Breast epithelium (tissue), 4 donors: ENCODE measurements around the gene CDH5. TPM values are rescaled to one million over a fixed set of nuclear protein-coding genes. Genes with fewer than 3 reads are reported as not detected.

Source experiments
- DNase-seq, 2 donors: peaks; one replicate each; pipeline ENCODE4 v3.0.0-alpha.2; 2019; ENCODE audit warnings: low spot score in 2 of 2
- H3K27ac ChIP-seq, 2 donors: fragments of 200-600 bp; sonication (generic) in 1 of 2; one replicate each; pipeline ENCODE4 v1.5.1; 2016 to 2019; ENCODE audit warnings: mild to moderate bottlenecking in 1 of 2
- H3K27me3 ChIP-seq, 2 donors: fragments of 200-600 bp; sonication (generic) in 1 of 2; one replicate each; pipeline versions ENCODE4 v1.5.1 to v1.6.0; 2017 to 2019; ENCODE audit warnings: control low read depth in 1 of 2, mild to moderate bottlenecking in 1 of 2
- H3K36me3 ChIP-seq: fragments of 200-600 bp; one replicate; pipeline ENCODE4 v1.5.1; 2019
- H3K4me1 ChIP-seq, 2 donors: fragments of 200-600 bp; sonication (generic); one replicate each; pipeline ENCODE4 v1.5.1; 2016 to 2019; ENCODE audit warnings: control low read depth in 1 of 2
- H3K4me3 ChIP-seq, 3 donors: fragments of 200-600 bp; sonication (generic); 1 replicate in 2 of 3; 2 replicates in 1 of 3; pipeline ENCODE4 v1.5.1; 2016 to 2019; ENCODE audit warnings: mild to moderate bottlenecking in 3 of 3, moderate library complexity in 2 of 3
- H3K9me3 ChIP-seq, 2 donors: fragments of 200-600 bp; sonication (generic) in 1 of 2; one replicate each; pipeline ENCODE4 v1.5.1; 2016 to 2019; ENCODE audit warnings: control low read depth in 1 of 2
- POLR2A ChIP-seq: fragments of 450-650 bp; IDR thresholded peaks from one replicate; pipeline ENCODE4 v1.6.1; 2016; ENCODE audit warnings: antibody characterized with exemption, mild to moderate bottlenecking, moderate library complexity
- POLR2AphosphoS5 ChIP-seq, 3 donors: sonication (generic); formaldehyde crosslinking; IDR thresholded peaks; one replicate each; pipeline ENCODE4 v1.6.1; 2017; ENCODE audit warnings: antibody characterized with exemption in 3 of 3
- intact Hi-C: fragments of 100-400 bp; cut with DNase I; formaldehyde crosslinking; loops from one replicate; pipeline ENCODE4 v1.15.1; 2023; ENCODE audit warnings: low total_unique reads
- total RNA-seq, 3 donors: library from RNA; depleted of rRNA; stranded (reverse); fragments of >200 nt; gene quantifications; one replicate each; pipeline ENCODE4 v1.1.0, GENCODE V29; 2016
- TF ChIP-seq, protein P1 (sequence below), 3 donors: fragments of 450-650 bp; IDR thresholded peaks; one replicate each; pipeline ENCODE4 v1.5.1; 2016 to 2017; ENCODE audit warnings: antibody characterized with exemption in 3 of 3, mild to moderate bottlenecking in 3 of 3, moderate library complexity in 3 of 3

Gene CDH5
- total RNA-seq, 3 donors from 2014 or later = 19.2 to 52.8 (median 45.1) TPM

DNA sequence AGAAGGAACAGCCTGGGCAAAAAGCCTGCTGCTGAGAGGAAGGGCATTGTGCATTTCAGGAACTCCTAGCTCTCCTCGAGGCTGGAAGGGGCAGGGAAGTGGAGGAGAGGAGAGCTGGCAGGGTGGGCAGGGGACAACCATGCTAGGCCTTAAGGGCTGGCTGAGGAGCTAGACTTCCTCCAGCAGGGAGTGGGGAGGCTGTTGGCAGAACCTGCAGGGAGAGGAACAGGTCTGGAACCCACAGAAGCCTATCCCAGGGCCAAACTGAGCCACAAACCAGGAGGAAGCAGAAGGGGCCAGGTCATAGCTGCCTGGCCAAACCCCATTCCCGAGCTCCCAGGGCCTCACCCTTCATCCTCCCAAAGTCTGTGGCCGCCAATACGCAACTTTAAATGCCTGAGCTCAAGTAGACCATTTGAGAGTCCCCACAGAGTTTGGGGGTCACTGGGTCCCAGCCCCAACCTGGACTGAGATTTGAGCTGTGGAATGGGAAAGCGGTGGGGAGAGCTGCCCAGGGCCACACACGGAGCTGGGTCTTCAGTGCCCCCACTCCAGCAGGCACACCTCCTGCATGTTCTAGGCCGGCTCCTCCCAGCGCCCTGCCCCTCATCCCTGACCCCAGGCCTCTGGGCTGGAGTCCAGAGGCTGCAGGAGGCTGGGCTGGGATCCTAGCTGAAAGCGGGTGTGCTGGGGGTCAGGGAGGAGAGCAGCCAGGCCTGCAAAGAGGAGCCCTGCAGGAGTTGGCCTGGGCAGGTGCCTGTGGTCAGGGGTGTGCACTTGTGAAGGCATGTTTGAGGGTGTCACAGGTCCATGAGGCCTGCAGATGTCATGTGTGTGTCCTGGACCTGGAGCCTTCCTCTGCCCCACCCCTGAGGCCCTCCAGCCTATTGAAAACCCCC is 4.5 kb downstream of the CDH5 start:
- intact Hi-C loops = no loop called here
- Histone ChIP-seq H3K4me1 (peaks cover 3 to 10% of the 10 kb centered on the region in 2 donors), H3K36me3 (no peaks in the 10 kb centered on the region), H3K9me3 (no peaks in the 10 kb centered on the region), H3K4me3 (peak overlapping the region in 1 of 3 donors; percentile 9), H3K27ac (peak overlapping the region; percentile 11 to 88), H3K27me3 (no peaks in the 10 kb centered on the region)
- no peak for TF ChIP-seq POLR2A
- no peak for TF ChIP-seq POLR2AphosphoS5 (IDR thresholded peaks at IDR 0.05)
- TF ChIP-seq, protein P1, sequence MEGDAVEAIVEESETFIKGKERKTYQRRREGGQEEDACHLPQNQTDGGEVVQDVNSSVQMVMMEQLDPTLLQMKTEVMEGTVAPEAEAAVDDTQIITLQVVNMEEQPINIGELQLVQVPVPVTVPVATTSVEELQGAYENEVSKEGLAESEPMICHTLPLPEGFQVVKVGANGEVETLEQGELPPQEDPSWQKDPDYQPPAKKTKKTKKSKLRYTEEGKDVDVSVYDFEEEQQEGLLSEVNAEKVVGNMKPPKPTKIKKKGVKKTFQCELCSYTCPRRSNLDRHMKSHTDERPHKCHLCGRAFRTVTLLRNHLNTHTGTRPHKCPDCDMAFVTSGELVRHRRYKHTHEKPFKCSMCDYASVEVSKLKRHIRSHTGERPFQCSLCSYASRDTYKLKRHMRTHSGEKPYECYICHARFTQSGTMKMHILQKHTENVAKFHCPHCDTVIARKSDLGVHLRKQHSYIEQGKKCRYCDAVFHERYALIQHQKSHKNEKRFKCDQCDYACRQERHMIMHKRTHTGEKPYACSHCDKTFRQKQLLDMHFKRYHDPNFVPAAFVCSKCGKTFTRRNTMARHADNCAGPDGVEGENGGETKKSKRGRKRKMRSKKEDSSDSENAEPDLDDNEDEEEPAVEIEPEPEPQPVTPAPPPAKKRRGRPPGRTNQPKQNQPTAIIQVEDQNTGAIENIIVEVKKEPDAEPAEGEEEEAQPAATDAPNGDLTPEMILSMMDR (IDR thresholded peaks at IDR 0.05) = no peak
- DNase-seq = no peak

DNA sequence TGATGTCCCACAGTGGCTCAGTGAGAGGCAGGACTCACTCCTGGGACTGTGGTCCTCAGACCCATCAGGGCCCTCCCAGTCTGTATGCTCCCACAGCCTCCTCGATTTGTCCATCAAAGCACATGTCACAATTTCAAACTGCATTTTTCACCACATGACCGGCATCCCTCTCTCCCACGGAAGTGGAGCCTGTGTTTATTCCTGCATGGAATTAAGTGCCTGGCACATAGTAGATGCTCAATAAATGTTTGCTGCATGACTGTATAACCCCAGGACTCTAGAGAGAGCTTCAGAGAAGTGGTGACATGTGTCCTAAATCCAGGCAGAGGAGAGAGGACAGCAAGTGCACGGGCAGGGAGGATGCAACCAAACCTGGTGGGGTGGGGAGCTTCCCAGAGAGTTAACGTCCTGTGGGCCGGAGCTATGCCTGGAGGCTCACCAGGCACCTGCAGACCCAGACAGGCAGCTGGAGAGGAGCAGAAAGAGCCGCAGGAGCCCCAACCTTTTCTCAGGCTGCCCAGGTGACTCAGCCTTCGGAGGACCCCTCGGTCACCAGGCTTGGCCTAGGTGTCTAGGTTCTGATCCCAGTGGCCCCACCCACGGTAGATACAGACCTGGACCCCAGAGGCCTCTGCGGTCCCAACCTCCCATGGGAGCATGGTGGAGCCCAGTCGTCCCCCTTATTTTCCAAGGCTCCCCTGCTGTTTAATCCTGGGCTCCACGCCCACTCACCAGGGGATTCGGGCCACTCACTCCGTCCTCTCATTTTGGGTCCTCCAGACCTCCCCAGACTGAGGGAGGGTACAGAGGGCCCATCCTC is 5.8 kb downstream of the CDH5 start:
- intact Hi-C loops = no loop called here
- no peaks in the 10 kb centered on the region for H3K4me1 ChIP-seq
- no peaks in the 10 kb centered on the region for H3K9me3 ChIP-seq
- no peak for DNase-seq
- H3K27ac ChIP-seq = peak overlapping the region in 1 of 2 donors; percentile 88
- no peaks in the 10 kb centered on the region for H3K27me3 ChIP-seq
- H3K36me3 ChIP-seq = no peaks in the 10 kb centered on the region
- no peak overlapping the region for H3K4me3 ChIP-seq
- TF ChIP-seq POLR2A (no peak), POLR2AphosphoS5 (IDR thresholded peaks at IDR 0.05) (no peak)
- TF ChIP-seq, protein P1 (IDR thresholded peaks at IDR 0.05) = no peak

DNA sequence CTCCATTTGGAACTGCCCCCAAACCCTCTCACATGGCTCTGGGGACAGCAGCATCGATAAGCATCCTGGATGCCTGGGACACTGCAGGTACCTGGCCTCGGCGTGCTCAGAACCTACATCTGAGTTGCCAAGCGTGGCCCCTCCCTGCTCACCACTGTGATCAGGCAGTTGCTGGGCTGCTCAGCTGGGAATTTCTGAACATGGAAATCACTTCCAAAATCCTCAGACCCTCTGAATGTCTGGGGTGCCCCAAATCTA is 6.3 kb downstream of the CDH5 start:
- DNase-seq = no peak
- no peak overlapping the region for H3K4me3 ChIP-seq
- no peaks in the 10 kb centered on the region for H3K27me3 ChIP-seq
- no peaks in the 10 kb centered on the region for H3K36me3 ChIP-seq
- no peak overlapping the region for H3K27ac ChIP-seq
- H3K4me1 ChIP-seq = no peaks in the 10 kb centered on the region
- H3K9me3 ChIP-seq = no peaks in the 10 kb centered on the region
- TF ChIP-seq, protein P1 (IDR thresholded peaks at IDR 0.05) = no peak
- TF ChIP-seq POLR2A = no peak
- no peak for TF ChIP-seq POLR2AphosphoS5 (IDR thresholded peaks at IDR 0.05)
- intact Hi-C loops = no loop called here

DNA sequence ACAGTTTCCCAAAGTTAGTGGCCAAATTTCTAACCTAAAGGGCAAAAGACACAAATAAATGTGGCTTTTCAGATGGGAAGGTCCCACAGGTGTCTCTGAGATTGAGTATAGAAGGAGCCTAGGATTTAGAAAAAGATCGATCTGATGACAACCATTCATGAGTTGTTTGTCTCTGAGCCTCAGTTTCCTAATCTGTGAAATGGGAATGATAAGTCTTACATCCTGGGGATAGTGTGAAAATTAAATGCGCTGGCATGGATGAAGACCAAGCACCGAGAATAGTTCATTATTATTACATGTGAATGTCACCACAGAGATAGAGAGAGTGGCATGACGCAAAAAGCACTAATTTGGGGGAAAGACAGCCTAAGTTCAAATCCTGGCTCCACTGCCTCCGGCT is 7.2 kb downstream of the CDH5 start:
- no peaks in the 10 kb centered on the region for H3K9me3 ChIP-seq
- H3K36me3 ChIP-seq = no peaks in the 10 kb centered on the region
- TF ChIP-seq POLR2A = no peak
- TF ChIP-seq, protein P1 (IDR thresholded peaks at IDR 0.05) = no peak
- TF ChIP-seq POLR2AphosphoS5 (IDR thresholded peaks at IDR 0.05) = no peak
- no peak for DNase-seq
- H3K4me1 ChIP-seq = no peaks in the 10 kb centered on the region
- intact Hi-C loops = no loop called here
- no peak overlapping the region for H3K4me3 ChIP-seq
- no peaks in the 10 kb centered on the region for H3K27me3 ChIP-seq
- H3K27ac ChIP-seq = no peak overlapping the region

DNA sequence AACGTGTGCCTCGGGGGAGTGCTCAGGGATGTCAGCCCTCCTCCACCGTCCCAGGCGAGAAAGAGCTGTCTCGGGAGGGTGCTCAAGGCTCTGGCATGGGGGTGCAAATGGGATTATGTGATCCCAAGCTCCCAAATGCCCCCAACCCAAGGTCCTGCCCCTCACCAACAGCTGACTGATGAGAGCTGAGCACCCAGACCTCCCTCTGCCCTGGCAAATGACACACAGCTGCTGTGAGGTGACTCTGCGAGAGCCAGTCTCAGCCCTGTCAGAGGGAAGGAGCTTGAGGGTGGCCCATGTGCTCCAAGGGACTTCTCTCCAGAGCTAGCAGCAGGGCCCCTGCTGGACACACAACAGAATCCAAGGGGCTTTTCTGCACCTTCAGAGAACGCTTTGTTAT is 7.7 kb downstream of the CDH5 start:
- no peaks in the 10 kb centered on the region for H3K27me3 ChIP-seq
- intact Hi-C loops = no loop called here
- no peaks in the 10 kb centered on the region for H3K36me3 ChIP-seq
- no peak overlapping the region for H3K4me3 ChIP-seq
- no peaks in the 10 kb centered on the region for H3K4me1 ChIP-seq
- H3K9me3 ChIP-seq = no peaks in the 10 kb centered on the region
- no peak overlapping the region for H3K27ac ChIP-seq
- TF ChIP-seq, protein P1 (IDR thresholded peaks at IDR 0.05) = no peak
- TF ChIP-seq POLR2A = no peak
- DNase-seq = no peak
